Astrocyte (in vitro differentiated cells and primary cell): Measurements from ENCODE around the gene WARS2.

Experiments
- EZH2 ChIP-seq: IDR thresholded peaks from 2 replicates; pipeline ENCODE4 v1.6.1; 2012; ENCODE audit warnings: mild to moderate bottlenecking, low read length, inconsistent platforms; ENCODE audit not compliant: insufficient read depth
- TF ChIP-seq, protein P1 (sequence below): IDR thresholded peaks from 2 replicates; pipeline ENCODE4 v1.5.1; 2011; ENCODE audit warnings: low read depth, mild to moderate bottlenecking, inconsistent platforms, low read length, moderate library complexity; ENCODE audit not compliant: insufficient read depth

DNA sequence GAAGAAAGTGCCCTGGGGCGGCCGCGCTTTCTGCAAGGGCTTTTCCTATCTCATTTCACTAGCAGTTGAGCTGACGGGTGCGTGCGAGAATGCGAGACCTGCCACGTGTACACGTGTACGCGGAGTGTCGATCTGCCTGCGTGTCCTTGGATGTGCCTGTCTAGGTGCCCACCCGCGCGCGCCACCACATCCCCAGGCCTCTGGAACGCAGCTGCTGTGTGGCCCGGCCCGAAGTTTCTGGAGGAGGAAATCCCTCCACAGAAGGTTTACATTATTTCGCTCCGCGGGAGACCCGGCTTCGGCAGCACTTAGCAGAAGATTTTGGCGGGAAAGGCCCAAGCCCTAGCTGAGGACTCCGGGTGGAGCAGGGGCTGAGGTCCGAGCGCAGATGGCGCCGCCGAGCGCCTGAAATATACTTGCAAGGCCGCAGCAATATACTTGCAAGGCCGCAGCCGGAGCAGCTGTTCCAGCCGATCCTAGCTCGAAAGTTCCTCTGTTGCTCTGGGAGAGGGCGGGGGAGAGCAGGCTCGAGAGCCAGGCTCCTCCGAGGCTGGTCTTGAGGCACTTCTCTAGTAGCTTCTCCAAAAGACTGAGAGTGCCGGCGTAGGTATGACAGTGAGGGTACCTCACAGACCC lies 156.2 kb downstream of the WARS2 start:
- TF ChIP-seq, protein P1, sequence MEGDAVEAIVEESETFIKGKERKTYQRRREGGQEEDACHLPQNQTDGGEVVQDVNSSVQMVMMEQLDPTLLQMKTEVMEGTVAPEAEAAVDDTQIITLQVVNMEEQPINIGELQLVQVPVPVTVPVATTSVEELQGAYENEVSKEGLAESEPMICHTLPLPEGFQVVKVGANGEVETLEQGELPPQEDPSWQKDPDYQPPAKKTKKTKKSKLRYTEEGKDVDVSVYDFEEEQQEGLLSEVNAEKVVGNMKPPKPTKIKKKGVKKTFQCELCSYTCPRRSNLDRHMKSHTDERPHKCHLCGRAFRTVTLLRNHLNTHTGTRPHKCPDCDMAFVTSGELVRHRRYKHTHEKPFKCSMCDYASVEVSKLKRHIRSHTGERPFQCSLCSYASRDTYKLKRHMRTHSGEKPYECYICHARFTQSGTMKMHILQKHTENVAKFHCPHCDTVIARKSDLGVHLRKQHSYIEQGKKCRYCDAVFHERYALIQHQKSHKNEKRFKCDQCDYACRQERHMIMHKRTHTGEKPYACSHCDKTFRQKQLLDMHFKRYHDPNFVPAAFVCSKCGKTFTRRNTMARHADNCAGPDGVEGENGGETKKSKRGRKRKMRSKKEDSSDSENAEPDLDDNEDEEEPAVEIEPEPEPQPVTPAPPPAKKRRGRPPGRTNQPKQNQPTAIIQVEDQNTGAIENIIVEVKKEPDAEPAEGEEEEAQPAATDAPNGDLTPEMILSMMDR = no peak
- peak; percentile 43 for TF ChIP-seq EZH2
